NOMO-1 treated with dmso at 0.1 percent for 144 hours (cell line): ENCODE results near the gene TMCO5A.
"Not testable (repeated sequence)": the region's sequence is repeated elsewhere in the genome, so short reads cannot be mapped to it uniquely, and the experiment has no call there.

Experiments used
- DNase-seq: peaks from one replicate; lab custom pipeline; 2025; ENCODE audit not compliant: unreplicated experiment; lab: John Stamatoyannopoulos, UW

Gene TMCO5A

DNA sequence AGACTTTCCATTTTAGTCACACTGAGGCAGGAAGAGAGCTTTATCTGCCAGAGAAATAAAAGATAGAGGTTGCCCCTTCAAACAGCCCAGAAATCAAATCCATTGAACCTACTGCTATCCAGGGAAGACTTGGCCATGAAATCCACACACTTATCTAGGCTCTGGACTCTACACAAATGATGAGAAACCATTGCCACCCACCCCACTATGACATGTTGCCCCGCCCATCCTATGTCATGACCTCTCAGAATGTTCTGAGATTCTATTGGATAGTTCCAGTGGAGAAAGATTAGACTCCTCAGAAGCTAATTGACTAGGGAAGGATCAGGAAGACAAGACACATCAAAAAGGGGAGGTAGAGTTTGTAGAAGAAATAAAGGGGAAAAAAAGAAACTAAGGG lies at the start of gene TMCO5A:
Gene TMCO5A (plus strand): TSS at position 301 of the 400 bp plus-strand sequence. CDS start 1,684 bp downstream, outside the sequence.
- DNase-seq, result no peak

DNA sequence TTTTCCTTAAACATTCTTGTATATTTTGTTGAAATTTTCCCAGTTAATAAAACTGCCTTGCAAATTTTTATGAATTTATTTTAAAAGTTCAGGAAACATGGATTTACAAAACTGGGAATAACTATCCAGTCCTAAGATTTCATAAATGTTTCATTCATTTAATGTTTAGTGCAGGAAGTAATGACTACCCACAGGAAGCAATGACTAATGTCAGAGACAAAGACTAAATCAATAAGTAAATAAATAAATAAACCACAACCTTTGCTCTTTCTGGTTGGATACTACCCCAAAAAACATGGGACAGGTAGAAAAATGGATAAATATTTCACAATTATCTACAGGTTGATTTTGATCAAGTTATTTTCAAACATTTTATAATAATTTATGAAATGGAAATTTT lies 48.8 kb upstream of the TMCO5A start:
- no peak for DNase-seq

- DNase-seq, result no peak
Observed at GRCh38 chr15:37888356-37888755, 46.1 kb upstream of the TMCO5A start.

DNA sequence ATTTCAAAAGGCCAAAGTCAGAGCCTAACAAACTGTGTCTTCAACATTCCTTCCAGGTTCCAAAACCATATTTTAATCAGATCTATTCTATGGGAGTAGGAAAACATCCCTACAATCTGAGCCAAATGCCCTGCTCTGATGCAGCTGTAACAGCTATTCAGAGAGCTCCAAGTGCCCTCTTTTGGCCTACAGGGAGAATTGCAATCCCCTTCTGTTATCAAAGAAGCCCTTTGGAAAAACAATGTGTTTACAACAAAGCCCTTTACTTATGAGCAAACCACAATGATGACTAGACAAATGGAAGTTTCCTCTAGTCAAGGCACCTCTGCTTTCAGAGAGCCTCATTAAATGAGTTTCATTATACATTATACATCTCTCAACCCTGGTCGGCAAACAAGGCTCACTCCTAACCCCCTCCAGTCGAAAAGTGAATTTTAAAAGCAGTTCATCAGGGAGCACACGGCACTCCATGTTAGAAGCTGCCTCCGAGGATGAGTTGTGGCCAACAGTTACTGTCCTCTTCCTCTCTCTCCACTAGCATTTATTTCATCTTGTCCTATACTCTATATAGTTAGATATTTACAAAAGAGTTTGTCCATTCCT lies 42.6 kb upstream of the TMCO5A start:
- no peak for DNase-seq

DNA sequence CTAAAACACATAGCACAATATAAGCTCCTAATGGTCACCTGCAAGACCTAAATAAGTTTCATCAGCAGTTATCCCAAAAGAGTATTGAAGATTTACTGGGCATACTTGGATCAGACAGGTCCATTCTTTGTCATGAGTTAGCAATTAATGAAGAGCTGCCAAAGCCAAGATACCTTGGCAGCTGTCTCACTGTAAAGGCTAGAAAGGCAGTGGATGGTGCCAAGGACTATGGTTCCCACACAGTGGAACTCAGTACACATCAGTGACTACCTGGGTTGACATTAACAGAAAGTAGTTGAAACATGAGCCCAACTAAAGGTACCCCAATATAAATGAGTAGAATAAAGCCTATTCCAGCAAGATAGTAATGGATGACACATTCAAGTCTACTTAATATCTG lies 41.1 kb upstream of the TMCO5A start:
- DNase-seq, result no peak

GRCh38 chr15:37898362-37898761 lies 36.1 kb upstream of the TMCO5A start:
- no peak for DNase-seq

- no peak for DNase-seq
Observed at GRCh38 chr15:37900326-37901221, 33.9 kb upstream of the TMCO5A start.

GRCh38 chr15:37902126-37902525 lies 32.3 kb upstream of the TMCO5A start:
- DNase-seq, result no peak

DNA sequence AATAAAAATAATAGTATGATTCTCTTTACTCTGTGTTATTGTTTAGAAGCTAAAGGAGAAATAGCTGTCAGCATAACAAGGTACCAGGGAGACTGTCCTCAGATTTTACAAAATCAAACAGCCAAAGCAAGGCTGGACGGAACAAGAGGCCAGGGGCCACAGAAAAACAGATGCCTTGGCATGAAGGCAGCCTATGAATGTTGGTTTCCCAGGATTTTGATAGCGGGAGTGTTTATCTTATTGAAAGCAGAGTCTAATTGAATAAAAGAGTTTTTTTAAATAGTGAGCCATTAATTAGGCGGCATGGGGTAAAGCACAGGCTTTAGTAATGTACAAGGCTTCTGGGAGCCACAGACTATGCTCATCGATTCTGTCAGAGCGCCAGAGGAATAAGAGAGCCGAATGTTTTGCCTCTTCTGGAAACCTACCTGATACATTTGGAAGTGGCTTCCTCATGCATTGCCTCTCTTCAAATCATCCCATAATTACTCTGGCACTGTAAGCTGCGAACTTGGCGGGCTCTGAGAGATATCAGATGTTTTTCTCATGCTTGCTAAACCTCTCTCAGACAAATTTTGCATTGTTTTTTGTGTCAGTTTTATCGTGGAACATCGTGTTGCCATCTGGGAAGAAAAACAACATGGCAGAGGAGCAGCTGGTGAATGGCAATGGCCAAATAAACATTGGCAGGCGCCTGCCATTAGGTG lies 30.4 kb upstream of the TMCO5A start:
- DNase-seq, result no peak

GRCh38 chr15:37907136-37907535 lies 27.3 kb upstream of the TMCO5A start:
- no peak for DNase-seq

DNA sequence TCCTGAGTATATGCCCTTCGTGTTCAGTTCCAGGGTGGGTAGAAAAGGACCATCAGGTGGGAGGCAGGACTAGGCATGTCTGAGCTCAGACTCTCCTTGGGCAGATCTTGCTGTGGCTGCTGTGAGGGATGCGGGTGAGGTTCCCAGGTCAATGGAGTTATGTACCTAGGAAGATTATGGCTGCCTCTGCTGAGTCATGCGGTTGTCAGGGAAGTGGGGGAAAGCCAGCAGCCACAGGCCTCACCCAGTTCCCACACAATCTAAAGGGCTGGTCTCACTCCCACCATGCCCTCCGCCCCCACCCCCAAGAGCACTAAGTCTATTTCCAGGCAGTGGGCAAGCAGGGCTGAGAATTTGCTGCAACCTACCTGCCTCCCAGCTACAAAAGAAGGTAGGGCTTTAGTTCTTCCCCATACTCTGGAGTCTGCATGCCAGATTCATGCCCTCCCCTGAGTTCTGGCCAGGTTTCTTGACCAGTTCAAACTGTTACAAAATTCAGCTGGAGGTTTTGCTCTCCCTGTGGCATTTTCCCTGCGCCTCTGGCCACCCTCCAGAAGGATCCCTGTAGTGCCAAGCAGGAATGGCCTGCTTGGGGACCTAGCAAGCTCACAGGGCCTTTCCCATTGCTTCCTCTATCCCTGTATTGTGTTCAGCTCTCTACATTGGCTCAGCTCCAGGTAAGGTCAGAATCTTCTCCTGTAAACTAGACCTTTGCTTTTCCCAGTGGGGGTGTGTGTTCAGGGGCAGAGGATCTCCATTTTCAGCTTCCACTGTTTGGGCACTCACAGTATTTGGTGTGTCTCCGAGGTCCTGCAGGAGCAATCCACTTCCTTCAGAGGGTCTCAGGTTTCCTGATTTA lies 12.7 kb upstream of the TMCO5A start:
- no peak for DNase-seq

DNA sequence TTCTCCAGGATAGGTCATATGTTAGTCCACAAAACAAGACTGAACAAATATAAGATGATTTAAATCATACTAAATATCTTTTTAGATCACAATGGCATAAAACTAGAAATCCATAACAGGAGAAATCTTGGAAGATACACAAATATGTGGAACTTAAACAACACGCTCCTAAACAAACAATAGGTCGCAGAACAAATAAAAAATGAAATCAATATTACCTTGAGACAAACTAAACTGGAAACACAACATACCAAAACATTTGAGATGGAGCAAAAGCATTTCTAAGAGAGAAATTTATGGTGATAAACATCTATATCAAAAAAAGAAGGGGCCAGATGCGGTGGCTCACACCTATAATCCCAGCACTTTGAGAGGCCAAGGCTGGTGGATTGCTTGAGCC lies 8.3 kb upstream of the TMCO5A start:
- no peak for DNase-seq

GRCh38 chr15:37929238-37929637 lies 5.2 kb upstream of the TMCO5A start:
- no peak for DNase-seq

- DNase-seq, result no peak
Observed at GRCh38 chr15:37931321-37931720, 3.1 kb upstream of the TMCO5A start.

DNA sequence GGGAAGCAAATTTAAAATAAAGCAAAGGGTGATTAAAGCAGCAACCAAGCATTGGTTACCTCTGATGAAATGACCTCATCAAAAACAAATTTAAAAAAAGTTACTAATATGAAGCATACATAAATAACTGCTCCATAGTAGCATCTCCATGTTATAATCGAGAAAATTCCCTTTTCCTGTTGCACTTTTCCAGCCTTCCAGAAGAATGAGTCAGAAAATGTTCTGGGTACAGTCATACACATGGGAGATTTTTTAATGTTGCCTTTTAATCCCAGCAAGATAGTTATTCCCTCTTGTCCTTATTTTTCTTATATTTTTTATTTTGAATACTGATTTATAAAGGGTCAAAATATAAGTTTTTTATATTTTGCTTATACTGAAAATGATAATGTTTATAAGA lies 2.6 kb upstream of the TMCO5A start:
- no peak for DNase-seq

DNA sequence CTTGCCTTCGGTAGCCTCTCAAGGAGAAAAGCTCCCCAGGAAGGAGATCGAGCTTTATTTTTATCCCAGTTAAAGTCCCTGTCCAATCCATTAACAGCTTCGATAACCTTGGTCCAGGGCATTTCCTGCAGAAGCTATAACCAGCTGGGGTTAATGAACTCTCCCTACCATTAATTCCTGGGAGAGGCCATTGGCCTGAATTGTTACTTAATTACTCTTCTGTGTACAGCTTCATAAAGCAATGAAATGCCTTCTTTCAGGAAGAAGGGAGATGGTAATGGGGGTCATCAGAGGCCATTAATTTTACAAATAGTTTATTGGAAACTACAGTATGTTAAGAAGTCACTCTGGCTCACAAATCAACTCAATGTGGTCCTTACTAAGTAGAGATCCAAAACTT lies 1.9 kb upstream of the TMCO5A start:
- no peak for DNase-seq

DNA sequence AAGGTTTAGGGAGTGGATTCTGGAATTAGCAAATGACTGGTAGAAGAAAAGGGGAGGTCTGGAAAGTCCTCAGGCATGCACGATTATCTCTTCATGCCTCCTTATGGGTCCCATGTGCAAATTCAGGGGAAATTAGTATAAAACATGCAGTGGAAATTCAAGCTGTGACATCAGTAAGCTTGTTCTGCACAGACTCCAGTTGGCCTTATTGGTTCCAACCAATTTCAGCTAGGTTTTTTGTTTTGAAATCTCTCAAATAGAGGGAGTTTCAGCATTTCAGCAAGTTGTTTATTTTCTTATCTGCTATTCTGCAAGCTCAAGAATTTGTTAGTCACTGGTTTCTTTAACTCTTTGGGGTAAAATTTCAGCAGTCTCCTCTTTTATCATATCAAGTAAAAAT lies 774 bp upstream of the TMCO5A start:
- DNase-seq, result no peak

DNA sequence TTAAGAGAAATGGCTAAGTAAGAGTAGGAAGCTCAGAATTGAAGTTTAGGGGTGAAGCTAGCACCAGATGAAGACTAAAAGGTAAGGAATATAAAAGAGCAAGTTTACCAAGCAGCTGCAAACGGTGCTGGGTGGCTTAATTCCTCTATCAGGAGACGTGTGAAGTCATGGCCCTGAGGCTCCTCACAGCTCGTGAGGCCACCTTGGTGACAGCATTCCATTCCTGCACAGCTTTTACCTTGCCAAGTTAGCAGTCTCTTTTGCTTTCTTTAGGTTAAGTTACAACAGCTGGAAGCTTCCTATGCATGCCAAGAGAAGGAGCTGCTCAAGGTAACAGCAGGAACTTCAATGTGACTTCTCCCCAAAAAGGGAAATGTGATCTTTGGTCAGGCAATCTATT lies 6.4 kb downstream of the TMCO5A start:
- no peak for DNase-seq

GRCh38 chr15:37941779-37942178 lies 7.3 kb downstream of the TMCO5A start:
- DNase-seq, result no peak

- no peak for DNase-seq
Observed at GRCh38 chr15:37951999-37952398, 17.6 kb downstream of the TMCO5A start.

GRCh38 chr15:37960742-37961141 lies 26.3 kb downstream of the TMCO5A start:
- not testable (repeated sequence) for DNase-seq
